Right atrium auricular region (tissue), 2 donors: ENCODE data around the gene ADAT2. TPM values are rescaled to one million over a fixed set of nuclear protein-coding genes. Genes with fewer than 3 reads are reported as not detected.

ENCODE experiments used
- DNase-seq: peaks from one replicate; pipeline ENCODE4 v3.0.0-alpha.2; 2019; ENCODE audit warnings: low spot score
- H3K27ac ChIP-seq, 2 donors: fragments of 200-600 bp; sonication (generic); 1 replicate in 1 of 2; 2 replicates in 1 of 2; pipeline ENCODE4 v1.5.1; 2016 to 2019
- H3K27me3 ChIP-seq, 2 donors: fragments of 200-600 bp; sonication (generic); one replicate each; pipeline versions ENCODE4 v1.5.1 to v1.6.0; 2017 to 2019
- H3K36me3 ChIP-seq: fragments of 200-600 bp; sonication (generic); one replicate; pipeline ENCODE4 v1.5.1; 2016
- H3K4me1 ChIP-seq, 2 donors: fragments of 200-600 bp; sonication (generic); one replicate each; pipeline versions ENCODE4 v1.5.1 to v1.6.0; 2017 to 2019
- H3K4me3 ChIP-seq, 2 donors: fragments of 200-600 bp; sonication (generic); 1 replicate in 1 of 2; 2 replicates in 1 of 2; pipeline ENCODE4 v1.5.1; 2017 to 2019; ENCODE audit warnings: mild to moderate bottlenecking in 1 of 2, moderate library complexity in 1 of 2
- H3K9me3 ChIP-seq, 2 donors: fragments of 200-600 bp; sonication (generic); one replicate each; pipeline ENCODE4 v1.5.1; 2019
- CTCF ChIP-seq, 2 donors: fragments of 200-600 bp; sonication (generic); IDR thresholded peaks; one replicate each; pipeline ENCODE4 v1.5.1; 2019; ENCODE audit warnings: antibody characterized with exemption in 2 of 2
- total RNA-seq, 2 donors: library from RNA; depleted of rRNA; stranded (reverse); fragments of >200 nt; gene quantifications; one replicate each; pipeline ENCODE4 v1.1.0, GENCODE V29; 2016

The ADAT2 gene
- total RNA-seq, 2 donors from 2014 or later = 1.0 to 2.2 TPM

DNA sequence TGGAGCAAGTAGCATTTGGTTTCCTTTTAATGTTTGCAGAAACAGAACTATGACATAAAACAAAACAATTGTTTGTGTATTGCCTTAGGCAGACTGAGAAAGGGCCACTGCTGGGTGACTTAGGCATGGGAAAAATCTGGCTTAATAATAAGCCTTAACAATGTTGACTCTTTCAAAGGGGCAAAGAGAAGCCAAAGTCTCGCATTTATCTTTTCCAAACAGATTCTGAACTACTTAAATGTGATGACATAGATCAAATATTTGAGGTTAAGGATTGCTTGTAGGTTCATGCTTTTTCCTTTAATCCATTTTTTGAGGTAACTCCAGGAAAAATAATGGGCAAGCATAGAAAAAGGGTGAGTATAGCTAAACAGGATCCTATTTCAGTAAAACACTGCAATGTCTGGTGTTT is 39.6 kb downstream of the ADAT2 start:
- no peak for TF ChIP-seq CTCF (IDR thresholded peaks at IDR 0.05)
- Histone ChIP-seq H3K4me1 (no peaks in the 10 kb centered on the region), H3K9me3 (no peaks in the 10 kb centered on the region), H3K27me3 (no peaks in the 10 kb centered on the region), H3K36me3 (no peaks in the 10 kb centered on the region), H3K4me3 (no peak overlapping the region), H3K27ac (no peak overlapping the region)
- DNase-seq = no peak

- H3K27ac ChIP-seq = no peak overlapping the region
These were observed 41.7 kb downstream of the ADAT2 start for GRCh38 chr6:143408787-143409162.

DNA sequence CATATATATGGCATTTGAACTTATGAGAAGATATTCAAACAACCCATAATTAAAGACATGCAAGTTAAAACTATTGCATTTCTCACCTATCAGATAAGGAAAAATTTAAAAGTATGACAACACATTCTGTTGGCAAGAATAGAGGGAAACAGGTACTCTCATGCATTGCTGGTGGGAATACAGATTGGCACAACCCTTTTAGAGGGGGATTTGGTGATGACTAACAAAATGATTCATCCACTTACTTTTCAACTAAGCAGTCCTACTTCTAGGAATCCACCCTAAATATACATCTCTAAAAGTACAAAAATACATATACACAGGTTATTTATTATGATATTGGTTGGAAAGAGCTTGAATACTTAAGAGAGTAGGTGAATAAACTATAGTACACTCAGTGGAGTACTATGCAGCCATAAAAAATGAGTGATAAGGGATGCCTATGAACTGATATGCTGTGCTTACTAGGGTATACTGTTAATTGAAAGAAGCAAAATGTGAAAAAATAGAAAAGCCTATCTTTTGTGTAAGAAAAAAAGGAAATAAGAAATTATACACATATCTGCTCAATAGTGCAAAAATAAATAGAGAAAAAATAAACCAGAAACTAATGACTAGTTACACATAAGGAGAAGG is 42.2 kb downstream of the ADAT2 start:
- H3K36me3 ChIP-seq = no peaks in the 10 kb centered on the region
- H3K27ac ChIP-seq = no peak overlapping the region
- no peak for TF ChIP-seq CTCF (IDR thresholded peaks at IDR 0.05)
- no peak for DNase-seq
- H3K27me3 ChIP-seq = no peaks in the 10 kb centered on the region
- no peaks in the 10 kb centered on the region for H3K4me1 ChIP-seq
- no peaks in the 10 kb centered on the region for H3K9me3 ChIP-seq
- no peak overlapping the region for H3K4me3 ChIP-seq

More at GRCh38 chr6:143408787-143409162, 41.7 kb downstream of the ADAT2 start:
- Histone ChIP-seq H3K36me3 (no peaks in the 10 kb centered on the region), H3K9me3 (no peaks in the 10 kb centered on the region), H3K27me3 (no peaks in the 10 kb centered on the region), H3K4me1 (no peaks in the 10 kb centered on the region), H3K4me3 (no peak overlapping the region)
- no peak for DNase-seq
- no peak for TF ChIP-seq CTCF (IDR thresholded peaks at IDR 0.05)

GRCh38 chr6:143406673-143407072 is 43.8 kb downstream of the ADAT2 start:
- DNase-seq = no peak

GRCh38 chr6:143405373-143406154 is 44.9 kb downstream of the ADAT2 start:
- no peak for DNase-seq

More at GRCh38 chr6:143406673-143407072, 43.8 kb downstream of the ADAT2 start:
- no peaks in the 10 kb centered on the region for H3K27me3 ChIP-seq
- no peaks in the 10 kb centered on the region for H3K4me1 ChIP-seq
- no peak for TF ChIP-seq CTCF (IDR thresholded peaks at IDR 0.05)
- H3K36me3 ChIP-seq = no peaks in the 10 kb centered on the region
- H3K4me3 ChIP-seq = no peak overlapping the region
- no peaks in the 10 kb centered on the region for H3K9me3 ChIP-seq
- no peak overlapping the region for H3K27ac ChIP-seq

More at GRCh38 chr6:143405373-143406154, 44.9 kb downstream of the ADAT2 start:
- Histone ChIP-seq H3K27me3 (no peaks in the 10 kb centered on the region), H3K9me3 (no peaks in the 10 kb centered on the region), H3K36me3 (no peaks in the 10 kb centered on the region), H3K4me1 (peaks cover 0 to 8% of the 10 kb centered on the region in 2 donors), H3K27ac (no peak overlapping the region), H3K4me3 (no peak overlapping the region)
- TF ChIP-seq CTCF (IDR thresholded peaks at IDR 0.05) = no peak
